GM23248 (cell line): ENCODE measurements around the gene GAL3ST1. TPM values are rescaled to one million over a fixed set of nuclear protein-coding genes. Genes with fewer than 3 reads are reported as not detected.
A peak's percentile ranks its signal among the peaks of the same experiment; 100 is the strongest.
"Not testable (repeated sequence)": the region's sequence is repeated elsewhere in the genome, so short reads cannot be mapped to it uniquely, and the experiment has no call there.

Experiments
- DNase-seq: peaks from one replicate; pipeline ENCODE4 v3.0.0-alpha.2; 2015
- H2AFZ ChIP-seq: fragments of 200-600 bp; sonication (generic); 2 replicates; pipeline ENCODE4 v1.6.1; 2016; ENCODE audit warnings: antibody characterized with exemption
- H3F3A ChIP-seq: fragments of 200-600 bp; sonication (generic); 2 replicates; pipeline ENCODE4 v1.6.1; 2016; ENCODE audit warnings: mild to moderate bottlenecking, antibody characterized with exemption, mixed run types; ENCODE audit not compliant: insufficient read depth
- H3K27ac ChIP-seq: fragments of 200-600 bp; sonication (generic); 2 replicates; pipeline ENCODE4 v1.5.1; 2016; ENCODE audit warnings: mild to moderate bottlenecking
- H3K27me3 ChIP-seq: fragments of 200-600 bp; sonication (generic); replicated peaks from 2 replicates; pipeline ENCODE4 v1.6.1; 2016; ENCODE audit warnings: mild to moderate bottlenecking; ENCODE audit not compliant: insufficient read depth
- H3K36me3 ChIP-seq: fragments of 200-600 bp; sonication (generic); 2 replicates; pipeline ENCODE4 v1.6.1; 2016; ENCODE audit warnings: low read depth, mild to moderate bottlenecking
- H3K4me1 ChIP-seq: fragments of 200-600 bp; sonication (generic); 2 replicates; pipeline ENCODE4 v1.6.1; 2016; ENCODE audit warnings: mild to moderate bottlenecking; ENCODE audit not compliant: insufficient read depth
- H3K4me2 ChIP-seq: fragments of 200-600 bp; sonication (generic); one replicate; pipeline ENCODE4 v1.6.1; 2016; ENCODE audit warnings: mild to moderate bottlenecking; ENCODE audit not compliant: unreplicated experiment
- H3K4me3 ChIP-seq: fragments of 200-600 bp; sonication (generic); 2 replicates; pipeline ENCODE4 v1.5.1; 2016; ENCODE audit warnings: mild to moderate bottlenecking
- H3K79me2 ChIP-seq: fragments of 200-600 bp; sonication (generic); 2 replicates; pipeline ENCODE4 v1.6.1; 2016; ENCODE audit warnings: mild to moderate bottlenecking; ENCODE audit not compliant: insufficient read depth
- H3K9ac ChIP-seq: fragments of 200-600 bp; sonication (generic); 2 replicates; pipeline ENCODE4 v1.6.1; 2016; ENCODE audit warnings: mild to moderate bottlenecking
- H3K9me2 ChIP-seq: fragments of 200-600 bp; sonication (generic); 2 replicates; pipeline ENCODE4 v1.6.1; 2016; ENCODE audit warnings: mixed run types, mild to moderate bottlenecking, moderate library complexity; ENCODE audit not compliant: insufficient read depth
- H3K9me3 ChIP-seq: fragments of 200-600 bp; sonication (generic); one replicate; pipeline ENCODE4 v1.6.1; 2017; ENCODE audit warnings: low read depth
- H4K20me1 ChIP-seq: fragments of 200-600 bp; sonication (generic); 2 replicates; pipeline ENCODE4 v1.6.0; 2016; ENCODE audit not compliant: insufficient read depth
- EZH2 ChIP-seq: fragments of 200-600 bp; sonication (generic); IDR thresholded peaks from 2 replicates; pipeline ENCODE4 v1.6.1; 2018; ENCODE audit warnings: antibody characterized with exemption, mild to moderate bottlenecking; ENCODE audit not compliant: insufficient read depth, poor library complexity, severe bottlenecking
- EZH2phosphoT487 ChIP-seq: fragments of 200-600 bp; sonication (generic); IDR thresholded peaks from 2 replicates; pipeline ENCODE4 v1.6.1; 2018; ENCODE audit warnings: antibody characterized with exemption, moderate library complexity, mild to moderate bottlenecking, low read depth; ENCODE audit not compliant: insufficient read depth
- WGBS, 2 experiments: methylation state at CpG; one replicate each; pipeline ENCODE4 v1.1.6; 2015 to 2017; ENCODE audit warnings: low lambda C conversion rate in 2 of 2, low coverage in 1 of 2; ENCODE audit errors: missing lambda C conversion rate in 2 of 2; 5-methylcytosine and 5-hydroxymethylcytosine counted together
- in situ Hi-C: fragments of 300-500 bp; cut with MboI; formaldehyde crosslinking; loops from 2 replicates; pipeline ENCODE4 v1.15.0; 2020
- polyA plus RNA-seq: library from polyadenylated mRNA; unstranded; fragments of >200 nt; fragmentation: Nextera tagmentation; extraction: Ambion mirVana; gene quantifications from 2 replicates; pipeline ENCODE4 v1.2.1, GENCODE V29; 2016
- total RNA-seq: library from RNA; depleted of rRNA; stranded (reverse); fragments of >200 nt; shearing (Covaris generic); gene quantifications from 2 replicates; pipeline ENCODE4 v1.2.3, GENCODE V29; 2014

The GAL3ST1 gene
- total and polyA plus RNA-seq, 2 experiments from 2014 or later, result not detected

DNA sequence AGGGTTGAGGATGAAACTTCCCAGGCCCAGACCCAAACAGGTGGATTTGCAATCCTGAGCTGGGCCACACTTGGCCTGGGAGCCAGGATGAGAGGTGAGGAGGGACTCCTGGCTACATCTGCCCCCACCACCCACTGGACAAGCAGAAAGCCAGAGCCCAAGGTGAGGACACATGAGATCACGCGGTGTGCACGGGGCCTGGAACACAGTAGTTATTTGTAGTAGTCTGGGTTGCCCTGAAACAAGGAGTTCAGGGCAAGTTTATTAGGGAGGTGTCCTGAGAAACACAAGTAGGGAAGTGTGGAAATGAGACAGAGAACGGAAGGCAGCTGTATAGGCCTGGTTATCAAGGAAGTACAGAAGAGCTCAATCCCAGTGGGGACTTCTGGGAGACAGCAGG lies 27.3 kb downstream of the GAL3ST1 start:
- H3K9ac ChIP-seq, result no peak overlapping the region
- TF ChIP-seq EZH2, result no peak
- TF ChIP-seq EZH2phosphoT487, result no peak
- no peaks in the 10 kb centered on the region for H3K9me2 ChIP-seq
- H3K4me2 ChIP-seq, result no peak overlapping the region
- WGBS, 2 experiments, result 40 to 41% methylated on average over 4 of the region's 4 CpGs
- in situ Hi-C loops, result no loop called here
- no peaks in the 10 kb centered on the region for H3K36me3 ChIP-seq
- H3K9me3 ChIP-seq, result no peaks in the 10 kb centered on the region
- H3K27me3 ChIP-seq, result peaks cover 17% of the 10 kb centered on the region
- no peak overlapping the region for H3K4me3 ChIP-seq
- DNase-seq, result no peak
- no peaks in the 10 kb centered on the region for H3F3A ChIP-seq
- no peaks in the 10 kb centered on the region for H4K20me1 ChIP-seq
- H3K79me2 ChIP-seq, result no peaks in the 10 kb centered on the region
- H3K27ac ChIP-seq, result no peak overlapping the region
- H2AFZ ChIP-seq, result no peak overlapping the region
- H3K4me1 ChIP-seq, result no peaks in the 10 kb centered on the region

DNA sequence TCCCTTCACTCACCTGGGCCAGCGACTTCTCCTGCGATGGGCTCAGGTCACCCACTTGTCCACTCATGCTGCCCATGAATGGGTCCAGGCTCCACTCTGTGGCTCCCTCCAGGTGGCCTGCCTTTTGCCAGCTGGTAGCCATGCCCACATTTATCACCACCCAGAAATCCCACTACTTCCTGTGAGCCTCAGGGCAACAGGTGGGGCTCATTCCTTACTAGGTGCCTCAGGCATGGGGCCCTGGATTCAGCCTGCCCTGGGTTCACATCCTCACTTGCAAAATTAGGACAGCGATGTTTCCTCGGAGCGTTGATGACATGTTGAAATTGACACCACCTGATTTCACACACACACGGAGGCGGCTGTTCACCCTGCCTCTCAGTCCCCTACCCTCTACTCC lies 27.8 kb downstream of the GAL3ST1 start, which contains the start of gene SEC14L6:
TSS of gene SEC14L6 (minus strand) at position 126 of the 400 bp plus-strand sequence. CDS start at position 67, 59 bp downstream.
- H3K9me3 ChIP-seq, result no peaks in the 10 kb centered on the region
- no peaks in the 10 kb centered on the region for H3K79me2 ChIP-seq
- H3F3A ChIP-seq, result no peaks in the 10 kb centered on the region
- no peak within 1 kb of the TSS for H3K27ac ChIP-seq
- H3K4me2 ChIP-seq, result no peak within 1 kb of the TSS
- H3K9ac ChIP-seq, result no peak within 1 kb of the TSS
- in situ Hi-C loops, result no loop called here
- no peaks in the 10 kb centered on the region for H3K4me1 ChIP-seq
- H3K4me3 ChIP-seq, result no peak within 1 kb of the TSS
- DNase-seq, result no peak
- H3K9me2 ChIP-seq, result no peaks in the 10 kb centered on the region
- TF ChIP-seq EZH2phosphoT487 (no peak), EZH2 (no peak)
- H2AFZ ChIP-seq, result no peak within 1 kb of the TSS
- WGBS, 2 experiments, result 41 to 47% methylated on average over 7 of the region's 7 CpGs
- peaks cover 23% of the 10 kb centered on the region for H3K27me3 ChIP-seq
- no peaks in the 10 kb centered on the region for H3K36me3 ChIP-seq
- no peaks in the 10 kb centered on the region for H4K20me1 ChIP-seq

DNA sequence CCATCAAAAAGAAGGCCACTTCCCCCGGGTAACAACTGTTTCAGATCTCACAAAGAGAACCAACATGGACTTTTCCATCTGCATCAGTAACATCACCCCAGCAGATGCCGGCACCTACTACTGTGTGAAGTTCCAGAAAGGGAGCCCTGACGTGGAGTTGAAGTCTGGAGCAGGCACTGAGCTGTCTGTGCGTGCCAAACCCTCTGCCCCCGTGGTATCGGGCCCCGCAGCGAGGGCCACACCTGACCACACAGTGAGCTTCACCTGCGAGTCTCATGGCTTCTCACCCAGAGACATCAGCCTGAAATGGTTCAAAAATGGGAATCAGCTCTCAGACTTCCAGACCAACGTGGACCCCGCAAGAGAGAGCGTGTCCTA lies 31.7 kb downstream of the GAL3ST1 start:
- no peak overlapping the region for H2AFZ ChIP-seq
- H3F3A ChIP-seq, result no peaks in the 10 kb centered on the region
- H3K4me2 ChIP-seq, result no peak overlapping the region
- no peak overlapping the region for H3K27ac ChIP-seq
- H3K4me3 ChIP-seq, result no peak overlapping the region
- no peaks in the 10 kb centered on the region for H4K20me1 ChIP-seq
- WGBS, 2 experiments, result 56% methylated on average over 12 of the region's 12 CpGs
- H3K36me3 ChIP-seq, result no peaks in the 10 kb centered on the region
- DNase-seq, result no peak
- H3K9ac ChIP-seq, result no peak overlapping the region
- H3K9me3 ChIP-seq, result no peaks in the 10 kb centered on the region
- in situ Hi-C loops, result no loop called here
- H3K27me3 ChIP-seq, result peaks cover 28% of the 10 kb centered on the region
- no peaks in the 10 kb centered on the region for H3K79me2 ChIP-seq
- no peak for TF ChIP-seq EZH2
- TF ChIP-seq EZH2phosphoT487, result no peak
- no peaks in the 10 kb centered on the region for H3K4me1 ChIP-seq
- H3K9me2 ChIP-seq, result no peaks in the 10 kb centered on the region

- H3K4me3 ChIP-seq, result peak overlapping the region; percentile 42
- H3K79me2 ChIP-seq, result no peaks in the 10 kb centered on the region
- in situ Hi-C loops, result no loop called here
- H3K9me3 ChIP-seq, result no peaks in the 10 kb centered on the region
- peak; percentile 27 for DNase-seq
- no peak overlapping the region for H3K9ac ChIP-seq
- WGBS, 2 experiments, result 8 to 10% methylated on average over 61 to 63 of the region's 64 CpGs
- no peaks in the 10 kb centered on the region for H3K4me1 ChIP-seq
- peaks cover 28% of the 10 kb centered on the region for H3K27me3 ChIP-seq
- H3K27ac ChIP-seq, result no peak overlapping the region
- no peaks in the 10 kb centered on the region for H3F3A ChIP-seq
- peak overlapping the region; percentile 78 for H3K4me2 ChIP-seq
- H2AFZ ChIP-seq, result peak overlapping the region; percentile 66
- no peaks in the 10 kb centered on the region for H3K9me2 ChIP-seq
- H4K20me1 ChIP-seq, result no peaks in the 10 kb centered on the region
- no peak for TF ChIP-seq EZH2phosphoT487
- TF ChIP-seq EZH2, result no peak
- no peaks in the 10 kb centered on the region for H3K36me3 ChIP-seq
Measured at GRCh38 chr22:30541961-30542810, 32.3 kb downstream of the GAL3ST1 start.

GRCh38 chr22:30541511-30541910 lies 33.0 kb downstream of the GAL3ST1 start:
- in situ Hi-C loops, H3K79me2 ChIP-seq, H3K9ac ChIP-seq, H3K27ac ChIP-seq, H3K4me3 ChIP-seq, H3K9me3 ChIP-seq, H3K9me2 ChIP-seq, H3K4me1 ChIP-seq, DNase-seq, H3K36me3 ChIP-seq, H4K20me1 ChIP-seq, H3F3A ChIP-seq, H3K4me2 ChIP-seq: not testable (repeated sequence)
- Histone ChIP-seq H2AFZ (0 out of 2 replicates have a peak overlapping the region, but pooled peaks have one; percentile 66), H3K27me3 (peaks cover 28% of the 10 kb centered on the region)
- WGBS, 2 experiments, result 80 to 84% methylated on average over 3 of the region's 3 CpGs
